IPS DF 6.9 (cell line): ENCODE data around the gene CCT3.

Experiments used
- DNase-seq: peaks from one replicate; pipeline ENCODE4 v3.0.0-alpha.2; 2013; ENCODE audit warnings: low read depth, low spot score
- H3K27ac ChIP-seq: one replicate; pipeline ENCODE4 v1.5.1; 2013; ENCODE audit warnings: low read length, control low read depth
- H3K27me3 ChIP-seq: 2 replicates; pipeline ENCODE4 v1.6.1; 2013; ENCODE audit warnings: mild to moderate bottlenecking, low read length; ENCODE audit not compliant: control insufficient read depth, insufficient read depth
- H3K36me3 ChIP-seq: 2 replicates; pipeline ENCODE4 v1.6.1; 2013; ENCODE audit warnings: low read length; ENCODE audit not compliant: control insufficient read depth, insufficient read depth
- H3K4me1 ChIP-seq: 2 replicates; pipeline ENCODE4 v1.6.1; 2013; ENCODE audit warnings: low read length; ENCODE audit not compliant: control insufficient read depth, insufficient read depth
- H3K4me3 ChIP-seq: 2 replicates; pipeline ENCODE4 v1.5.1; 2013; ENCODE audit warnings: mild to moderate bottlenecking, low read length
- H3K9me3 ChIP-seq: 2 replicates; pipeline ENCODE4 v1.6.1; 2013; ENCODE audit warnings: low read length, inconsistent platforms; ENCODE audit not compliant: control insufficient read depth, insufficient read depth
- WGBS: extraction: QIAGEN DNeasy Blood & Tissue Kit; methylation state at CpG from one replicate; pipeline ENCODE4 v1.1.7; 2013; ENCODE audit warnings: mixed read lengths, missing lambda C conversion rate; ENCODE audit not compliant: insufficient read length, insufficient coverage; 5-methylcytosine and 5-hydroxymethylcytosine counted together

The CCT3 gene

DNA sequence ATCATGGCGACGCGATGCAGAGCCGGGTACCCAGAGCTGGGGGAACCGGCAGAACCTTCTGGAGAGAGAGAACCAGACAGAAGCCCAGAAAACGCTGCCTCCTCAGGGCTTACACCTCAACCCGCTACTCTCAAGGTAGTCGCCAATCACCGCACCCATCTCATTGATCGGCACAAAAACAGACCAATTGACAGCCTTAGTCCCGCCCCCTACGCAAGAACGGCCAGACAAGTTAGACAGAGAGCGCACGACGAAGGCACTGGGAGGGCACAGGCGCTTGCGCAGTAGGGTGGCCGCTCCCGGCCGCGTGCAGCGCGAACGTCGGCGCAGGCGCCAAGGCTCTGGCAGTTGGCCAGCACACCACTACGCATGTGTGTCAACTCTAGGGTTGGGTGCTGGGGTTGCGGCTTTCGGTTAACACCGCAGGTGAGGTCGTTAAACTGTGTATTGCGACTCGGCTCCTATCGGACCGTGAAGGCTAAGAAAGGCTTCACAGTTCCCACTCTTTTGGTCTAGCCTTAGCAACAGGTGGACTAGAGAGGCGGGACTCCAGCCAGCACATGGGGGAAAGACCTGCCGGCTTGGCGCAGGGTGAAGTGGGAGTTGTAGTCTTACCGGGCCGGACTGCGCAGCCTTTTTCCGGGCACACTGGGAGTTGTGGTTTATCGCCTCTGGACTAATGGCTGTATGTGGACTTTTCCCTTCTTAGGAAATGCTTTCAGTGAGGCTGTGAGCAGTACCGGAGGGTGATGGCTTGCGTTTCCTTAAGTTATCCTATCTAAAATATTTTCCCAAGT lies at the start of gene CCT3, which contains the start of gene TSACC:
TSS of gene CCT3 (minus strand) at position 113 of the 797 bp plus-strand sequence. CDS start at position 5, 108 bp downstream.
TSS of gene TSACC (plus strand) at position 347 of the 797 bp plus-strand sequence. CDS start 1,232 bp downstream, outside the sequence.
- Histone ChIP-seq H3K36me3 (peaks cover 3% of the 10 kb centered on the region; the same call in 1 of the 2 replicates), H3K27ac (no peak within 1 kb of the TSS), H3K27me3 (no peaks in the 10 kb centered on the region), H3K4me3 (peak within 1 kb of the TSS; percentile 99), H3K4me1 (no peaks in the 10 kb centered on the region), H3K9me3 (no peaks in the 10 kb centered on the region)
- no CpG with 5 or more reads among the region's 47 CpGs for whole genome bisulfite sequencing
- DNase-seq = peak; percentile 100

DNA sequence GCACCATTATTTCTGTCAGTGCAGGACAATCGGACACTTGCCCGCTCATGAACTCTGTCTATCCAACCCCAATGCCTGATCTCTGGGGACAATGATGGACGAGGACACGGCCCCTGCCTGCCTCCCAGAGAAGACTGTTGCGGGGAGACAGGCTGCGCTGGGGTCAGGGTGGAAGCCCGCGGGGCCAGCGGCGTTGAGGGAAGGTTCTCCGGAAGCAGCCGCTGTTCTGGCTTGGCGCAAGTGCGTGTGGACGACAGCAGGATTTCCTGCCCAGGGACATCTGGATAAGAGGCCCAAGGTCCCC lies 49.7 kb upstream of the CCT3 start:
- Histone ChIP-seq H3K27ac (no peak overlapping the region), H3K27me3 (peaks cover 18% of the 10 kb centered on the region; the same call in 1 of the 2 replicates), H3K4me3 (peak overlapping the region; percentile 38; the same call in 1 of the 2 replicates), H3K9me3 (no peaks in the 10 kb centered on the region), H3K36me3 (no peaks in the 10 kb centered on the region), H3K4me1 (peaks cover 18% of the 10 kb centered on the region)
- DNase-seq = no peak
- no CpG with 5 or more reads among the region's 15 CpGs for WGBS

DNA sequence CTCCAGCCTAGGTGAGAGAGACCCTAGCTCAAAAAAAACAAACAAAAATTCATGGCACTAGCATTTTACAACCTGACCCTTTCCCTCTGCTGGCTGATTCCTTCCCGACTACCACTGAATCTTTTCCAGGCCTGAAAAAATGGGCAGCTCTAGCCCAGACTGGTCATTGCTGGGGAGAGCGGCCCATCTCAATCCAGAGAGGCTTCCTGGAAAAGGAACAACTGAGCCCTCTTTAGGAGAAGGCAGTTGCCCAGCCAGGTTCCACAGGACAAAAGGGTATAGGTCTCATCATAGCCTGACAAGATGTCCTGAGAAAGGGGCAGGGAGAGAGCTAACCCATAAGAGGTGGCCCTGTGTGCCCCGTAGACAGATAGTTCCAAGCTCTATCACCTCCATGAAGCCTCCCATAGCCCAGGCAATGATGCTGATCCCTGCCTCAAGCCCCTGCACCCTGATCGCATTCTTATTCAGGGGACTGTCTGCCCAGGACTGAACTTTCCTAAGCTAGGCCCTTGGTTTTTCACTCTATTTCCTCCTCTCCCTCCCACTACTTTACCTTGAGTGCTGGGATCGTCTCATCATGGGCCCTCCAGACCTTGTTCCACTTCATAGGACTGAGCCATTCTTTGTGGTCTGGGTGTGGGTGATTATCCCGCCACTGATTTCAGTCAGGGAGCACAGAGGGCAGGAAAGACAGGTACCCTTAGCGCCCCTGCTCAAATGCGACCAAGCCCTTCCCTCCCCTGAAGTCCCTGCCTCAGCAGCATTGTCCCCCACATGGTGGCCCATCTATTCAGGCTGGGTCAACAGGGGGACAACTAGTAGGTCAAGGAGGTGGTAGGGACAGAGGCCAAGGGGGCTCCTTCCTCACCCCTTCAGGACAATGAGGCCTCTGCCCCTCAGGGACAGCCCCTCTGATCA lies 49.1 kb upstream of the CCT3 start:
- no peak overlapping the region for H3K27ac ChIP-seq
- no CpG with 5 or more reads among the region's 8 CpGs for WGBS
- H3K4me1 ChIP-seq = peaks cover 15% of the 10 kb centered on the region
- H3K27me3 ChIP-seq = peaks cover 18% of the 10 kb centered on the region; the same call in 1 of the 2 replicates
- H3K9me3 ChIP-seq = no peaks in the 10 kb centered on the region
- DNase-seq = no peak
- H3K4me3 ChIP-seq = no peak overlapping the region
- no peaks in the 10 kb centered on the region for H3K36me3 ChIP-seq

DNA sequence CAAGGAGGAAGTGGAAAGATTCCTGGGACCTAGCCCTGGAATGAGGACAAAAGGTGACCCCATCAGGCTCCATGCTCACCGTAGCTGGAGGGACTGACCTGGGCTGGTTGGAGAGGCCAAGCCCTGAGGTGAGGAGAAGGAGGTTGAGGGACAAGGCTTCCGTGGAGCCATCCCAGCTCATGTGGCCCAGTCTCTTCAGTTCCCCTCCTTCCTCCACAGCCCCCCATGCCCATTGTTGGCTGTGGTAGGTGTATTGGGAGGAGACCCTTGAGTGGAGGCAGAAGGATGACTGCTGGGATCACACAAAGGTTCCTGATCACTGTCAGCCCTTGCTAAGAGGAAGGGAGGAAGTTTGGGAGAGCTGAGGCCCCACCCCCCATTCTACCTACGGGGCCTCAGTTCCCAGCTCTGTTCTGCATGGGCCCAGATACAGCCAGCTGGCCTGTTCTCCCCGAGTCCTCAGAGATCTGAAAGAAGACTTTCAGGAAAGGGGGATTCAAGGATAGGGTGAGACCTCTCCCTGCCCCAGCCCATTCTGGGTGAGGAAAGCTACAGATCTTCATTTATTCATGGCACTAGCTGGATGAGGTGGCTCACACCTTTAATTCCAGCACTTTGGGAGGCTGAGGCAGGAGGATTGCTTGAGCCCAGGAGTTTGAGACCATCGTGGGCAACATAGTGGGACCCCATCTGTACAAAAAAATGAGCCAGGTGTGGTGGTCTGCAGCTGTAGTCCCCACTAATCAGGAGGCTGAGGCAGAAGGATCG lies 48.2 kb upstream of the CCT3 start:
- Histone ChIP-seq H3K27me3 (peaks cover 18% of the 10 kb centered on the region; the same call in 1 of the 2 replicates), H3K9me3 (no peaks in the 10 kb centered on the region), H3K27ac (no peak overlapping the region), H3K36me3 (no peaks in the 10 kb centered on the region), H3K4me3 (no peak overlapping the region), H3K4me1 (peaks cover 10% of the 10 kb centered on the region)
- DNase-seq = no peak
- no CpG with 5 or more reads among the region's 6 CpGs for WGBS

DNA sequence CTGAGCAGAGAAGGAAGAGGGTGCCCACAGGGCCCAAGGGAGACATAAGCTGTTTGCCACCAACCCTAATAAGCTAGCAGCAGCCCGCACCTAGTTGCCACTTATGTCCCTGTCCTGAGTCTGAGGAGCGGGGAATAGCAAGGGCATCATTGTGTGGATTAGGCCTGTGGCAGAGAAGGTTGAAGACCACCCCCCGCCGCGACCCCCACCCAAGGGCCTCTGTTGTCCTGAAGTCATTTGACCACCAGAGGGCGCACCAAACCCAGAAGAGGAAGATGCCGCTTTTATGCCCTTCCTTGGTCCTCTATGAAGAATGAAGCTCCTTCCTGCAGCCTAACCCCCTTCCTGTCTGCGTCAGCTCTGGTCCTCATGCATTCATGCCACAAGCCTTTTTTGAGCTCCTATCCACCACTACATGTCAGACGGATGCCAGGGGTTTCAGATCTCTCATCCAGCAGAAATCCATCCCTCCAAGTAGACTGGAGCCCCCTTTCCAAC lies 47.5 kb upstream of the CCT3 start:
- Histone ChIP-seq H3K9me3 (no peaks in the 10 kb centered on the region), H3K4me1 (peaks cover 4% of the 10 kb centered on the region), H3K36me3 (no peaks in the 10 kb centered on the region), H3K4me3 (no peak overlapping the region), H3K27ac (no peak overlapping the region), H3K27me3 (peaks cover 18% of the 10 kb centered on the region; the same call in 1 of the 2 replicates)
- no peak for DNase-seq
- no CpG with 5 or more reads among the region's 9 CpGs for WGBS

DNA sequence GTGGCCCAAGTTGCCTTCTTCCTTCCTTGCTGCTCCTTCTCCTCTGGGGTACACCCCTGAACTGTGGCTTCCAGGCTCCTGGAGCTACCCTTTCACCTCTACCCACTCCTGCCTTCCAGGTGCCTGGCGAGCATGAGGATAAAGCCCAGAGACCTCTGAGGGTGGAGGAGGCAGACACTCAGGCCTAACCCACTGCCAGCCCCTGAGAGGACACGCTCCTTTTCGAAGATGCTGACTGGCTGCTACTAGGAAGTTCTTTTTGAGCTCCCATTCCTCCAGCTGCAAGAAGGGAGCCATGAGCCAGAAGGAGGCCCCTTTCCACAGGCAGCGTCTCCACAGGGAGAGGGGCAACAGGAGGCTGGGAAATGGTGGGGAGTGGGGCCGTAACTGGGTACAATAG lies 46.6 kb upstream of the CCT3 start:
- DNase-seq = no peak
- no CpG with 5 or more reads among the region's 5 CpGs for WGBS
- peaks cover 18% of the 10 kb centered on the region; the same call in 1 of the 2 replicates for H3K27me3 ChIP-seq

DNA sequence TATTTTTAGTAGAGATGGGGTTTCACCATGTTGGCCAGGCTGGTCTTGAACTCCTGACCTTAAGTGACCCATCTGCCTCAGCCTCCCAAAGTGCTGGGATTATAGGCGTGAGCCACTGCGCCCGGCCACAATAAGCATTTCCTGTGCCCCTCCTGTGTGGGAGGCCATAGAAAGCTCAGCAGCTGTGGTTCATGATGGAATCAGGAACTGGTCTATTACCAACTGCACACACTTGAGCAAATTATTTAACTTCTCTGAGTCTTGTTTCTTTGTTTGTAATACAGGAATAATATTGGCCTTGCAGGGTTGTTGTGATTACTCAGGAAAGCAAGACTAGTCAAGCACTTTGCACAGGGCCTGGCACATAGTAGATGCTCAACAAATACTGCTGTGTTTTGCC lies 45.9 kb upstream of the CCT3 start:
- H3K4me3 ChIP-seq = no peak overlapping the region
- no CpG with 5 or more reads among the region's 3 CpGs for WGBS
- H3K4me1 ChIP-seq = peaks cover 3% of the 10 kb centered on the region
- no peaks in the 10 kb centered on the region for H3K9me3 ChIP-seq
- no peak for DNase-seq
- no peaks in the 10 kb centered on the region for H3K36me3 ChIP-seq
- peaks cover 13% of the 10 kb centered on the region; the same call in 1 of the 2 replicates for H3K27me3 ChIP-seq
- no peak overlapping the region for H3K27ac ChIP-seq

More for the DNA sequence above, 46.6 kb upstream of the CCT3 start:
- H3K4me3 ChIP-seq = no peak overlapping the region
- peaks cover 3% of the 10 kb centered on the region for H3K4me1 ChIP-seq
- no peak overlapping the region for H3K27ac ChIP-seq
- H3K36me3 ChIP-seq = no peaks in the 10 kb centered on the region
- H3K9me3 ChIP-seq = no peaks in the 10 kb centered on the region

DNA sequence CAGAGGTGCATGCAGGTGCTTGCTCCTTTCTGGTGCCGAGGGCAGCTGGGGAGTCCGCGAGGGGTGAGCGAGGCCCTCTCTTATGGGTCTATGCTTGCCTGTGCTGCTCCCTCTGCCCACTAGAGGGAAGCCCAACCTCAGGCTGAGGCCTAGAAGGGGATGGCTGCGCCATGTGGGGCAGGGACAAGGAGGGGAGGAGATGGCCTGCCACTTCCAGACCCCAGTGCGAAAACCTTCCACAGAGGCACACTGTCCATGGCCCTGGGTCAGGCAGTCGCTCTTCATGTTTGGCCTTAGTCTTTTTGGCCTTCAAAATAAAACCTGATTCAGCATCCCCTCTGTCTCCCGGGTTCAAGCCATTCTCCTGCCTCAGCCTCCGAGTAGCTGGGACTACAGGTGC lies 44.9 kb upstream of the CCT3 start:
- Histone ChIP-seq H3K9me3 (no peaks in the 10 kb centered on the region), H3K4me1 (no peaks in the 10 kb centered on the region), H3K27me3 (peaks cover 8% of the 10 kb centered on the region; the same call in 1 of the 2 replicates), H3K36me3 (no peaks in the 10 kb centered on the region), H3K27ac (no peak overlapping the region), H3K4me3 (no peak overlapping the region)
- DNase-seq = peak; percentile 82
- no CpG with 5 or more reads among the region's 9 CpGs for WGBS

DNA sequence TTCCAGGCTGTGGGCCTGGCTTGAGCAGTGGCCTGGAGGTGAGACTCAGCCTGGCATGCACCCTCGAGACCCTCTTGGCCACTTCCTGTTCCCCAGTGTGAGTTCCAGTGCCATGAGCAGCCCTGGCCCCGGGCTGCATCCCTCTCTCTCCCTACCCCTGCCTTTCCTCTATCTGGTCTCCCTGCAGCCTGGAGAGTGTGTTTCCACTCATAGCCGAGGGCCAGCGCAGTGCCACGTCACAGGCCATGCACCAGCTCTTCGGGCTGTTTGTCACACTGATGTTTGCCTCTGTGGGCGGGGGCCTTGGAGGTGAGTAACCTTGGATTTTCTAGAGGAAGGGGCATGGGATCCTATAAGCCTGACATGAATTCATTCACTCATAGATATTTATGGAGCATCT lies 44.5 kb upstream of the CCT3 start:
- Histone ChIP-seq H3K4me1 (no peaks in the 10 kb centered on the region), H3K27ac (no peak overlapping the region), H3K36me3 (no peaks in the 10 kb centered on the region), H3K4me3 (no peak overlapping the region), H3K27me3 (peaks cover 3% of the 10 kb centered on the region; the same call in 1 of the 2 replicates), H3K9me3 (no peaks in the 10 kb centered on the region)
- no CpG with 5 or more reads among the region's 7 CpGs for WGBS
- no peak for DNase-seq
